ENCODE results near the gene TSC22D3. TPM values are rescaled to one million over a fixed set of nuclear protein-coding genes. Genes with fewer than 3 reads are reported as not detected.

The TSC22D3 gene
- polyA plus RNA-seq, 1 of the 3 experiments (the other 2 are of a cell fraction): 9.2 TPM

- H4K20me1 ChIP-seq (ENCODE audit: insufficient read depth): no peaks in the 10 kb centered on the region
- H3K9ac ChIP-seq: no peak overlapping the region
- ChIA-PET POLR2A (no interaction called here), CTCF (interaction anchor here (1.0 kb wide), 2 partner anchors 34 to 51 kb away, joined by 3 read pairs; no protein-coding TSS in a partner anchor)
- no peaks in the 10 kb centered on the region for H3K9me3 ChIP-seq
- H3K9me2 ChIP-seq: no peaks in the 10 kb centered on the region
- no peaks in the 10 kb centered on the region for H3K4me1 ChIP-seq (ENCODE audit: control insufficient read depth in 1 of 2, insufficient read depth in 2 of 2, low read depth in 1 of 2, low read length in 1 of 2)
- H3K36me3 ChIP-seq (replicated peaks in 1 of 2; ENCODE audit: control insufficient read depth in 1 of 2, insufficient read depth in 2 of 2, low read length in 1 of 2): no peaks in the 10 kb centered on the region
- H2AFZ ChIP-seq (ENCODE audit: low read depth): no peak overlapping the region
- no peaks in the 10 kb centered on the region for H3K79me2 ChIP-seq (ENCODE audit: insufficient read depth)
- H3K27ac ChIP-seq (ENCODE audit: low read depth in 2 of 2, low read length in 1 of 2): no peak overlapping the region
- H3K4me2 ChIP-seq: no peak overlapping the region
- H3F3A ChIP-seq (replicated peaks; ENCODE audit: insufficient read depth): no peaks in the 10 kb centered on the region
- peaks cover 33% of the 10 kb centered on the region for H3K27me3 ChIP-seq (ENCODE audit: insufficient read depth)
- WGBS (ENCODE audit: low lambda C conversion rate): 29% methylated on average over 4 of the region's 4 CpGs
- no peak overlapping the region for H3K4me3 ChIP-seq (ENCODE audit: low read depth in 2 of 2, low read length in 1 of 2)
- DNase-seq: no peak
- TF ChIP-seq EZH2phosphoT487 (IDR thresholded peaks at IDR 0.05; ENCODE audit: borderline replicate concordance, low read depth): no peak
- TF ChIP-seq SIN3A (IDR thresholded peaks at IDR 0.05; ENCODE audit: borderline replicate concordance, low read depth, low read length): no peak
- no peak for TF ChIP-seq MAX (IDR thresholded peaks at IDR 0.05; ENCODE audit: low read depth)
Observed at GRCh38 chrX:107683124-107683895, 92.3 kb downstream of the TSC22D3 start.

- Histone ChIP-seq H3K27ac (ENCODE audit: low read depth in 2 of 2, low read length in 1 of 2) (no peak overlapping the region), H3K4me2 (no peak overlapping the region), H3K4me1 (ENCODE audit: control insufficient read depth in 1 of 2, insufficient read depth in 2 of 2, low read depth in 1 of 2, low read length in 1 of 2) (no peaks in the 10 kb centered on the region), H4K20me1 (ENCODE audit: insufficient read depth) (no peaks in the 10 kb centered on the region), H3K36me3 (replicated peaks in 1 of 2; ENCODE audit: control insufficient read depth in 1 of 2, insufficient read depth in 2 of 2, low read length in 1 of 2) (no peaks in the 10 kb centered on the region), H2AFZ (ENCODE audit: low read depth) (no peak overlapping the region), H3K9ac (no peak overlapping the region), H3K27me3 (ENCODE audit: insufficient read depth) (peaks cover 39% of the 10 kb centered on the region), H3K79me2 (ENCODE audit: insufficient read depth) (no peaks in the 10 kb centered on the region), H3K9me3 (no peaks in the 10 kb centered on the region), H3K9me2 (no peaks in the 10 kb centered on the region), H3K4me3 (ENCODE audit: low read depth in 2 of 2, low read length in 1 of 2) (no peak overlapping the region), H3F3A (replicated peaks; ENCODE audit: insufficient read depth) (no peaks in the 10 kb centered on the region)
- WGBS (ENCODE audit: low lambda C conversion rate): 47% methylated on average over 2 of the region's 3 CpGs
- POLR2A ChIA-PET: no interaction called here
- TF ChIP-seq EZH2phosphoT487 (IDR thresholded peaks at IDR 0.05; ENCODE audit: borderline replicate concordance, low read depth) (no peak), RCOR1 (IDR thresholded peaks at IDR 0.05; ENCODE audit: low read length) (no peak), PBX3 (IDR thresholded peaks at IDR 0.05) (no peak), JUND (IDR thresholded peaks at IDR 0.05) (no peak), MAX (IDR thresholded peaks at IDR 0.05; ENCODE audit: low read depth) (no peak), USF2 (IDR thresholded peaks at IDR 0.05; ENCODE audit: borderline replicate concordance, low read depth, low read length) (no peak), SIN3A (IDR thresholded peaks at IDR 0.05; ENCODE audit: borderline replicate concordance, low read depth, low read length) (no peak), MEF2A (IDR thresholded peaks at IDR 0.05; ENCODE audit: borderline replicate concordance, low read depth) (no peak), FOXM1 (IDR thresholded peaks at IDR 0.05; ENCODE audit: low read depth) (no peak), POLR2AphosphoS5 (IDR thresholded peaks at IDR 0.05; ENCODE audit: low read depth, low read length) (no peak)
- CTCF ChIA-PET: no interaction called here
- DNase-seq: no peak
Observed at GRCh38 chrX:107682256-107682655, 93.3 kb downstream of the TSC22D3 start.

Measured in SK-N-SH (cell line).